Nephron progenitor cell (in vitro differentiated cells): ENCODE results near the gene C9orf50.

Source experiments
- DNase-seq: peaks from one replicate; pipeline ENCODE4 v3.0.0; 2021
- H3K27ac Mint-ChIP-seq: 2 replicates; pipeline ENCODE4 v1.8.0; 2021; ENCODE audit warnings: mild to moderate bottlenecking, moderate library complexity, mixed read lengths
- H3K27me3 Mint-ChIP-seq: 2 replicates; pipeline ENCODE4 v1.8.0; 2021; ENCODE audit warnings: mild to moderate bottlenecking, low read depth, mixed read lengths; ENCODE audit not compliant: poor library complexity
- H3K36me3 Mint-ChIP-seq: 2 replicates; pipeline ENCODE4 v1.8.0; 2021; ENCODE audit warnings: low read depth, mixed read lengths
- H3K4me1 Mint-ChIP-seq: 2 replicates; pipeline ENCODE4 v1.8.0; 2021; ENCODE audit warnings: mixed read lengths
- H3K4me3 Mint-ChIP-seq: 2 replicates; pipeline ENCODE4 v1.8.0; 2021; ENCODE audit warnings: mild to moderate bottlenecking, moderate library complexity, mixed read lengths
- H3K9me3 Mint-ChIP-seq: 2 replicates; pipeline ENCODE4 v1.8.0; 2021; ENCODE audit warnings: mild to moderate bottlenecking, moderate library complexity, mixed read lengths
- CTCF ChIP-seq: fragments of 200-600 bp; sonication (generic); IDR thresholded peaks from 2 replicates; pipeline ENCODE4 v1.5.0; 2021; ENCODE audit warnings: antibody characterized with exemption

The C9orf50 gene

GRCh38 chr9:129626625-129627284, 5.9 kb upstream of the C9orf50 start:
- H3K27ac Mint-ChIP-seq = peak overlapping the region; percentile 57
- no peak for DNase-seq
- H3K4me1 Mint-ChIP-seq = peaks cover 61% of the 10 kb centered on the region
- TF ChIP-seq CTCF = no peak
- H3K27me3 Mint-ChIP-seq = peaks cover 10% of the 10 kb centered on the region
- peak overlapping the region; percentile 83 for H3K4me3 Mint-ChIP-seq
- H3K9me3 Mint-ChIP-seq = no peaks in the 10 kb centered on the region
- peaks cover 8% of the 10 kb centered on the region for H3K36me3 Mint-ChIP-seq

GRCh38 chr9:129626079-129626624, 5.3 kb upstream of the C9orf50 start, which contains the start of gene NTMT1:
TSS of gene NTMT1 (plus strand) at chr9:129626163. CDS start at chr9:129632704, 6,541 bp downstream.
- TF ChIP-seq CTCF = no peak
- DNase-seq = peak; percentile 89
- H3K4me1 Mint-ChIP-seq = peaks cover 57% of the 10 kb centered on the region
- peak within 1 kb of the TSS; percentile 57 for H3K27ac Mint-ChIP-seq
- peaks cover 16% of the 10 kb centered on the region for H3K27me3 Mint-ChIP-seq
- peak within 1 kb of the TSS; percentile 83 for H3K4me3 Mint-ChIP-seq
- no peaks in the 10 kb centered on the region for H3K9me3 Mint-ChIP-seq
- peaks cover 8% of the 10 kb centered on the region for H3K36me3 Mint-ChIP-seq

GRCh38 chr9:129624947-129625346, 4.0 kb upstream of the C9orf50 start:
- TF ChIP-seq CTCF = no peak
- Mint-ChIP-seq H3K36me3 (peaks cover 8% of the 10 kb centered on the region), H3K4me1 (peaks cover 49% of the 10 kb centered on the region), H3K27me3 (peaks cover 21% of the 10 kb centered on the region), H3K4me3 (peak overlapping the region; percentile 83), H3K9me3 (no peaks in the 10 kb centered on the region), H3K27ac (no peak overlapping the region)
- DNase-seq = no peak

GRCh38 chr9:129624168-129624759, 3.4 kb upstream of the C9orf50 start:
- peak; percentile 69 for TF ChIP-seq CTCF
- H3K4me3 Mint-ChIP-seq = peak overlapping the region; percentile 73
- DNase-seq = peak; percentile 83
- peaks cover 8% of the 10 kb centered on the region for H3K36me3 Mint-ChIP-seq
- no peaks in the 10 kb centered on the region for H3K9me3 Mint-ChIP-seq
- H3K4me1 Mint-ChIP-seq = peaks cover 44% of the 10 kb centered on the region
- no peak overlapping the region for H3K27ac Mint-ChIP-seq
- peaks cover 21% of the 10 kb centered on the region for H3K27me3 Mint-ChIP-seq

GRCh38 chr9:129623331-129623730, 2.4 kb upstream of the C9orf50 start:
- H3K36me3 Mint-ChIP-seq = peaks cover 4% of the 10 kb centered on the region
- DNase-seq = no peak
- no peaks in the 10 kb centered on the region for H3K9me3 Mint-ChIP-seq
- no peak overlapping the region for H3K4me3 Mint-ChIP-seq
- no peak for TF ChIP-seq CTCF
- peaks cover 21% of the 10 kb centered on the region for H3K27me3 Mint-ChIP-seq
- H3K27ac Mint-ChIP-seq = no peak overlapping the region
- H3K4me1 Mint-ChIP-seq = peaks cover 41% of the 10 kb centered on the region
